ENCODE results near the gene NALCN.

Gene NALCN

GRCh38 chr13:101111894-101112293, 304.4 kb downstream of the NALCN start:
- FAIRE-seq = no peak

GRCh38 chr13:101109005-101109404, 307.3 kb downstream of the NALCN start:
- no peak for FAIRE-seq

- FAIRE-seq = no peak
Observed at GRCh38 chr13:101098873-101099272, 317.4 kb downstream of the NALCN start.

GRCh38 chr13:101092985-101093384, 323.3 kb downstream of the NALCN start:
- FAIRE-seq = no peak

- no peak for FAIRE-seq
Observed at GRCh38 chr13:101090287-101090686, 326.0 kb downstream of the NALCN start.

GRCh38 chr13:101085551-101085950, 330.8 kb downstream of the NALCN start:
- no peak for FAIRE-seq

- FAIRE-seq = no peak
Observed at GRCh38 chr13:101082441-101082840, 333.9 kb downstream of the NALCN start.

GRCh38 chr13:101080616-101081015, 335.7 kb downstream of the NALCN start:
- peak; percentile 64 for FAIRE-seq

GRCh38 chr13:101065329-101065728, 351.0 kb downstream of the NALCN start:
- FAIRE-seq = no peak

- FAIRE-seq = no peak
Observed at GRCh38 chr13:101059793-101060192, 356.5 kb downstream of the NALCN start.

- no peak for FAIRE-seq
Observed at GRCh38 chr13:101058841-101059240, 357.5 kb downstream of the NALCN start.

- no peak for FAIRE-seq
Observed at GRCh38 chr13:101053301-101054093, 362.8 kb downstream of the NALCN start.

- FAIRE-seq = no peak
Observed at GRCh38 chr13:101049166-101049850, 367.0 kb downstream of the NALCN start.

GRCh38 chr13:101036546-101036945, 379.8 kb downstream of the NALCN start:
- FAIRE-seq = no peak

- no peak for FAIRE-seq
Observed at GRCh38 chr13:101035119-101035620, 381.1 kb downstream of the NALCN start.

- FAIRE-seq = no peak
Observed at GRCh38 chr13:101026736-101027398, 389.4 kb downstream of the NALCN start.

GRCh38 chr13:101026328-101026727, 390.0 kb downstream of the NALCN start:
- no peak for FAIRE-seq

- no peak for FAIRE-seq
Observed at GRCh38 chr13:101025925-101026324, 390.4 kb downstream of the NALCN start.

- FAIRE-seq = no peak
Observed at GRCh38 chr13:101025519-101025918, 390.8 kb downstream of the NALCN start.

- no peak for FAIRE-seq
Observed at GRCh38 chr13:101019126-101019525, 397.2 kb downstream of the NALCN start.

GRCh38 chr13:101018720-101019119, 397.6 kb downstream of the NALCN start:
- no peak for FAIRE-seq

- FAIRE-seq = no peak
Observed at GRCh38 chr13:101017123-101017872, 399.0 kb downstream of the NALCN start.

- no peak for FAIRE-seq
Observed at GRCh38 chr13:101016475-101016874, 399.8 kb downstream of the NALCN start.
